Esophagus muscularis mucosa (tissue), 4 donors: ENCODE results near the gene AOX1. TPM values are rescaled to one million over a fixed set of nuclear protein-coding genes. Genes with fewer than 3 reads are reported as not detected.

Experiments used
- DNase-seq: peaks from one replicate; pipeline ENCODE4 v3.0.0-alpha.2; 2017; ENCODE audit errors: extremely low spot score
- H3K27ac ChIP-seq, 4 donors: fragments of 200-600 bp; sonication (generic); replicated peaks in 1 of 4; 1 replicate in 3 of 4; 2 replicates in 1 of 4; pipeline ENCODE4 v1.5.1; 2016 to 2019; ENCODE audit warnings: mild to moderate bottlenecking in 1 of 4
- H3K27me3 ChIP-seq, 4 donors: fragments of 200-600 bp; sonication (generic); one replicate each; pipeline versions ENCODE4 v1.5.1 to v1.6.0; 2016 to 2019
- H3K36me3 ChIP-seq, 4 donors: fragments of 200-600 bp; sonication (generic); one replicate each; pipeline ENCODE4 v1.5.1; 2016 to 2019
- H3K4me1 ChIP-seq, 4 donors: fragments of 200-600 bp; sonication (generic); one replicate each; pipeline ENCODE4 v1.5.1; 2016 to 2019
- H3K4me3 ChIP-seq, 4 donors: fragments of 200-600 bp; sonication (generic); 1 replicate in 2 of 4; 2 replicates in 2 of 4; pipeline ENCODE4 v1.5.1; 2016 to 2019; ENCODE audit warnings: mild to moderate bottlenecking in 4 of 4, moderate library complexity in 1 of 4
- H3K9me3 ChIP-seq, 4 donors: fragments of 200-600 bp; sonication (generic); 1 replicate in 3 of 4; 2 replicates in 1 of 4; pipeline ENCODE4 v1.5.1; 2016 to 2019
- CTCF ChIP-seq, 3 experiments: fragments of 200-600 bp in 2 of 3; fragments of 450-650 bp in 1 of 3; sonication (generic) in 2 of 3; IDR thresholded peaks; one replicate each; pipeline ENCODE4 v1.5.1; 2017 to 2019; ENCODE audit warnings: antibody characterized with exemption in 3 of 3, mild to moderate bottlenecking in 2 of 3, moderate library complexity in 1 of 3
- EP300 ChIP-seq: sonication (generic); formaldehyde crosslinking; IDR thresholded peaks from one replicate; pipeline ENCODE4 v1.6.1; 2017; ENCODE audit warnings: antibody characterized with exemption
- POLR2A ChIP-seq: fragments of 450-650 bp; IDR thresholded peaks from one replicate; pipeline ENCODE4 v1.6.1; 2017; ENCODE audit warnings: antibody characterized with exemption, moderate library complexity, mild to moderate bottlenecking, low read depth
- POLR2AphosphoS5 ChIP-seq, 2 donors: sonication (generic); formaldehyde crosslinking; IDR thresholded peaks; one replicate each; pipeline ENCODE4 v1.6.1; 2017; ENCODE audit warnings: antibody characterized with exemption in 2 of 2
- WGBS: methylation state at CpG from one replicate; pipeline ENCODE4 v1.1.5; 2018; 5-methylcytosine and 5-hydroxymethylcytosine counted together
- intact Hi-C: fragments of 100-400 bp; cut with DNase I; formaldehyde crosslinking; loops from one replicate; pipeline ENCODE4 v1.15.1; 2023
- total RNA-seq, 4 donors: library from RNA; depleted of rRNA; stranded (reverse); fragments of >200 nt; gene quantifications; one replicate each; pipeline versions ENCODE4 v1.1.0 to v1.2.1, GENCODE V29; 2016

AOX1 gene
- total RNA-seq, 4 donors from 2014 or later: 54.0 to 113 (median 81.9) TPM

- intact Hi-C loops: no loop called here
- Histone ChIP-seq H3K4me3 (no peak overlapping the region), H3K4me1 (peaks cover 0 to 10% (median 7%) of the 10 kb centered on the region in 4 donors), H3K9me3 (no peaks in the 10 kb centered on the region), H3K27ac (no peak overlapping the region), H3K27me3 (no peaks in the 10 kb centered on the region), H3K36me3 (peaks cover 0 to 25% (median 3%) of the 10 kb centered on the region in 4 donors)
- TF ChIP-seq POLR2AphosphoS5 (IDR thresholded peaks at IDR 0.05) (no peak), POLR2A (no peak), EP300 (no peak), CTCF (IDR thresholded peaks at IDR 0.05) (no peak)
- WGBS: 46% methylated on average over 3 of the region's 3 CpGs
- peak; percentile 70 for DNase-seq
Measured at GRCh38 chr2:200618590-200619021, 32.8 kb downstream of the AOX1 start.

- 37% methylated on average over 2 of the region's 2 CpGs for WGBS
Measured at GRCh38 chr2:200619279-200619678, 33.5 kb downstream of the AOX1 start.

GRCh38 chr2:200620606-200621390 lies 35.0 kb downstream of the AOX1 start:
- no peak for DNase-seq
- Histone ChIP-seq H3K9me3 (no peaks in the 10 kb centered on the region), H3K27me3 (no peaks in the 10 kb centered on the region), H3K4me1 (peaks cover 0 to 10% (median 7%) of the 10 kb centered on the region in 4 donors), H3K4me3 (no peak overlapping the region), H3K36me3 (peaks cover 0 to 23% (median 11%) of the 10 kb centered on the region in 4 donors), H3K27ac (no peak overlapping the region)
- TF ChIP-seq POLR2AphosphoS5 (IDR thresholded peaks at IDR 0.05) (no peak), CTCF (IDR thresholded peaks at IDR 0.05) (no peak), POLR2A (no peak), EP300 (no peak)
- intact Hi-C loops: no loop called here
- WGBS: 94% methylated on average over 7 of the region's 7 CpGs

More at GRCh38 chr2:200619279-200619678, 33.5 kb downstream of the AOX1 start:
- DNase-seq: peak; percentile 50
- H3K27ac ChIP-seq: no peak overlapping the region
- H3K4me1 ChIP-seq: peaks cover 0 to 10% (median 7%) of the 10 kb centered on the region in 4 donors
- TF ChIP-seq POLR2A (no peak), EP300 (no peak), CTCF (IDR thresholded peaks at IDR 0.05) (no peak), POLR2AphosphoS5 (IDR thresholded peaks at IDR 0.05) (no peak)
- intact Hi-C loops: no loop called here
- peaks cover 0 to 25% (median 6%) of the 10 kb centered on the region in 4 donors for H3K36me3 ChIP-seq
- no peaks in the 10 kb centered on the region for H3K27me3 ChIP-seq
- H3K9me3 ChIP-seq: no peaks in the 10 kb centered on the region
- H3K4me3 ChIP-seq: no peak overlapping the region

DNA sequence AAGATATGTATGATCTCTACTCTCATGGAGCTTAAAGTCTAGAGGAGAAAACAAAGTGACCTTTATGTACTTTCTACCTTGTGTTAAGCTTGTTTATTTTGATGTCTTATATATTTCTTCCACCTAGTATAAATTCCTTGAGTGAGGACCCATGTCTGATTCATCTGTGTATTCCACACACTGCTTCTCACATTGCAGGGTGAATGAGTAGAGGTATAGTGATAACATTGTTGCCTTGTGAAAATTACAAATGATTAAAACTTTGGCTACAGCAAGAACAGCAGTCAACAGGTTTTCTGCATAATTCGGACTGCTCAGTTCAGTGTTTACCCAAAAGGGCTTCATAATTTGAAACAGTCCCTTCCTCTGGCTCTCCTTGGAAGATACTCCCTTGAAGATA lies 36.3 kb downstream of the AOX1 start:
- 87% methylated on average over 1 of the region's 1 CpG for WGBS
- TF ChIP-seq POLR2A (no peak), POLR2AphosphoS5 (IDR thresholded peaks at IDR 0.05) (no peak), CTCF (IDR thresholded peaks at IDR 0.05) (no peak), EP300 (no peak)
- Histone ChIP-seq H3K4me1 (peaks cover 0 to 10% (median 6%) of the 10 kb centered on the region in 4 donors), H3K27me3 (no peaks in the 10 kb centered on the region), H3K9me3 (no peaks in the 10 kb centered on the region), H3K27ac (no peak overlapping the region), H3K36me3 (peaks cover 0 to 27% (median 11%) of the 10 kb centered on the region in 4 donors), H3K4me3 (no peak overlapping the region)
- DNase-seq: no peak
- intact Hi-C loops: no loop called here
